Activated B cell treated with CpG ODN at 0.5 μM for 24 hours (primary cell): ENCODE results near the gene IRS2. TPM values are rescaled to one million over a fixed set of nuclear protein-coding genes. Genes with fewer than 3 reads are reported as not detected.

Experiments
- ATAC-seq: fragments of 200-7000 bp; cut with Tn5 transposase; one replicate; pipeline ENCODE4 v1.10.0; 2021; ENCODE audit warnings: low read depth, mild to moderate bottlenecking, moderate library complexity
- CTCF ChIA-PET: fragments of 350-600 bp; sonication (Branson Sonifier 250); formaldehyde crosslinking; loops from one replicate; lab custom pipeline; 2021; ENCODE audit warnings: antibody characterized with exemption; lab: Charles Lee
- POLR2A ChIA-PET: fragments of 350-600 bp; sonication (Branson Sonifier 250); formaldehyde crosslinking; loops from one replicate; lab custom pipeline; 2021; ENCODE audit warnings: antibody characterized with exemption; lab: Charles Lee
- DNase-seq: peaks from one replicate; pipeline ENCODE4 v3.0.0; 2022
- H3K27ac Mint-ChIP-seq: one replicate; pipeline ENCODE4 v1.8.0; 2020; ENCODE audit warnings: mixed read lengths
- H3K27me3 Mint-ChIP-seq: one replicate; pipeline ENCODE4 v1.8.0; 2021; ENCODE audit warnings: mixed read lengths
- H3K36me3 Mint-ChIP-seq: one replicate; pipeline ENCODE4 v1.8.0; 2021; ENCODE audit warnings: low read depth, mixed read lengths
- H3K4me1 Mint-ChIP-seq: one replicate; pipeline ENCODE4 v1.8.0; 2021; ENCODE audit warnings: mixed read lengths
- H3K4me3 Mint-ChIP-seq: one replicate; pipeline ENCODE4 v1.8.0; 2020; ENCODE audit warnings: mild to moderate bottlenecking, mixed read lengths
- H3K9me3 Mint-ChIP-seq: one replicate; pipeline ENCODE4 v1.8.0; 2020; ENCODE audit warnings: mixed read lengths
- intact Hi-C: fragments of 100-400 bp; cut with micrococcal nuclease; formaldehyde crosslinking; loops from one replicate; pipeline ENCODE4 v1.15.1; 2024
- total RNA-seq: library from RNA; stranded (reverse); gene quantifications from 2 replicates; pipeline ENCODE4 v1.2.3, GENCODE V29; 2022
- TF ChIP-seq, protein P1 (sequence below): fragments of 200-600 bp; IDR thresholded peaks from one replicate; pipeline ENCODE4 v1.8.0; 2022; ENCODE audit warnings: antibody characterized with exemption, mild to moderate bottlenecking

The IRS2 gene
- total RNA-seq, 1 donor from 2014 or later = 4.2 TPM

DNA sequence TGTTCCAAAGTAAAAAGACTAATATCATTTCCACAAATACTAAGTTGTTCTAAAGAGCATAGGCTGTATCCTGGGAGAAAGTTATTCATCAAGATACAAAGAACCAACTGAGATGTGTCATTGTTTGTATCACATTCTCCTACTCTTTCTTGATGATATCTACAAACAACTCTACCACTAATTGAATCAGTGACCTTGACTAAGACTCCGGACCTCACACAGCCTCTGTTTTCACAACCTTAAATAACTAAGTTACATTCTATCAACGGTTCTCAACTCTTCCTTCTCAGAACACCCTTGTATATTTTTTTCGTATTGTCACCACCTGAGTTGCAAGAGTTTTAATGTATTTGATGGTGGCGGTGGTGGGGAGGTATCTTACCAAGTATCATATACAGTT, 12.6 kb downstream of the IRS2 start:
- ChIA-PET POLR2A (no interaction called here), CTCF (no interaction called here)
- TF ChIP-seq, protein P1, sequence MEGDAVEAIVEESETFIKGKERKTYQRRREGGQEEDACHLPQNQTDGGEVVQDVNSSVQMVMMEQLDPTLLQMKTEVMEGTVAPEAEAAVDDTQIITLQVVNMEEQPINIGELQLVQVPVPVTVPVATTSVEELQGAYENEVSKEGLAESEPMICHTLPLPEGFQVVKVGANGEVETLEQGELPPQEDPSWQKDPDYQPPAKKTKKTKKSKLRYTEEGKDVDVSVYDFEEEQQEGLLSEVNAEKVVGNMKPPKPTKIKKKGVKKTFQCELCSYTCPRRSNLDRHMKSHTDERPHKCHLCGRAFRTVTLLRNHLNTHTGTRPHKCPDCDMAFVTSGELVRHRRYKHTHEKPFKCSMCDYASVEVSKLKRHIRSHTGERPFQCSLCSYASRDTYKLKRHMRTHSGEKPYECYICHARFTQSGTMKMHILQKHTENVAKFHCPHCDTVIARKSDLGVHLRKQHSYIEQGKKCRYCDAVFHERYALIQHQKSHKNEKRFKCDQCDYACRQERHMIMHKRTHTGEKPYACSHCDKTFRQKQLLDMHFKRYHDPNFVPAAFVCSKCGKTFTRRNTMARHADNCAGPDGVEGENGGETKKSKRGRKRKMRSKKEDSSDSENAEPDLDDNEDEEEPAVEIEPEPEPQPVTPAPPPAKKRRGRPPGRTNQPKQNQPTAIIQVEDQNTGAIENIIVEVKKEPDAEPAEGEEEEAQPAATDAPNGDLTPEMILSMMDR = no peak
- intact Hi-C loops = no loop called here
- Mint-ChIP-seq H3K9me3 (no peaks in the 10 kb centered on the region), H3K4me3 (no peak overlapping the region), H3K27me3 (no peaks in the 10 kb centered on the region), H3K4me1 (peaks cover 14% of the 10 kb centered on the region), H3K36me3 (peaks cover 9% of the 10 kb centered on the region), H3K27ac (no peak overlapping the region)
- ATAC-seq (no peak), DNase-seq (no peak)

DNA sequence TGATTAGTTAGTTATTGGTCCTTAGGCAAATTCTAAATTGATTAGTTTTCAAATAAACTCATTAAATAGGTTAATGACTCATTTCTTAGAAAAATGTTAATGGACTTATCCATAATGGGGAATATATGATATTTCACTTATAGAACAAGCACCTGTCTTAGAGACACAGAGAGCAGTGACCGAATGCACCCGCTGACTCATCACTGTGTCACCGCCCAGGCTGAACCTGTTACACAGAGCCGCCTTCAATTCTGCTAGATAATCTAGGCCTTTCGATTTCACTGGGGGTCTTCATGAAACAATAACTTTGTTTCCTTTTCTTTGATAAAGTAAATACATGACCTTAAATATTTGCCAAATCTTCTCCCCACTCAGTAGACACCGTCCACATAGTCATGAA, 13.1 kb downstream of the IRS2 start:
- Mint-ChIP-seq H3K27ac (no peak overlapping the region), H3K9me3 (no peaks in the 10 kb centered on the region), H3K4me1 (peaks cover 9% of the 10 kb centered on the region), H3K4me3 (no peak overlapping the region), H3K27me3 (no peaks in the 10 kb centered on the region), H3K36me3 (peaks cover 9% of the 10 kb centered on the region)
- TF ChIP-seq, protein P1 = no peak
- ChIA-PET CTCF (no interaction called here), POLR2A (no interaction called here)
- ATAC-seq (no peak), DNase-seq (no peak)
- intact Hi-C loops = no loop called here

DNA sequence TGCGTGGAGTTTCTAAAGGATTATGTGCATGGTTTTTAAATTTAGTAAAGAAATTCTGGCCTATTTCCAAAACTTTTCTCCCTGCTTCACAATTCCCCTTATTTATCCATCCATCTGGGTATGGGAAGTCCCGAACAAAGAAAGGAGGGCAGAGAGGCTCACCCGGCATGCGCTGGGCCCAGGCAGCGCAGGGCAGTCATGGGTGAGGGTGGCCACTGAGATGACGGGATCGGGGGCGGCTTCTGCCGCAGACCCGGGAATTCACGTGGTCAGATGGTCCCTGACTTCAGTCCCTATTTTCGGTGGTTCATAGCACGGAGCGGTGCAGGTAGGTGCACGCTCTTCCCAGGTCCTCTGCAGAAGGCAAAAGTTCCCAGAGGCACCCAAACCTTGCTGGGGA, 14.5 kb downstream of the IRS2 start:
- no peak overlapping the region for H3K4me3 Mint-ChIP-seq
- no peaks in the 10 kb centered on the region for H3K27me3 Mint-ChIP-seq
- DNase-seq = no peak
- H3K4me1 Mint-ChIP-seq = peaks cover 4% of the 10 kb centered on the region
- peaks cover 9% of the 10 kb centered on the region for H3K36me3 Mint-ChIP-seq
- H3K9me3 Mint-ChIP-seq = no peaks in the 10 kb centered on the region
- no peak overlapping the region for H3K27ac Mint-ChIP-seq
- ChIA-PET CTCF (no interaction called here), POLR2A (no interaction called here)
- intact Hi-C loops = no loop called here
- ATAC-seq = no peak
- TF ChIP-seq, protein P1 = no peak

DNA sequence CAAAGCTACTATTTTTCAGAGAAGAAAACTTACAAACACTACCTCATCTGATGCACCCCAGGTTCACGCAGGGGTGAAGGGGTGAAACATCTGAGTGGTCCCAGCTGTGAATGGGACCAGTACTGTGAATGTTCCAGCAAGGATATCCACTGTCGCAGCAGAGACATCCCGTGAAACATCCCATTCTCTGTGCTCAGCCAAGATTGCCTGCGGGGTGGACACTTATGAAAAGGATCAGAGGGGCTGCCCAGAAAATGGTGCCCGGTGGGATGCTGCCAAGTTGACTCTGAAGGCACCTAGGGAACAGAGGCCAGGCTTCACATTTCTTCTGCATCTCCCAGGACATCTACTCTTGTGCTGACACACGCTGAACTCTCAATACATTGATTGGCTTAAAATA, 15.9 kb downstream of the IRS2 start:
- Mint-ChIP-seq H3K27ac (no peak overlapping the region), H3K4me1 (peaks cover 4% of the 10 kb centered on the region), H3K36me3 (peaks cover 9% of the 10 kb centered on the region), H3K27me3 (no peaks in the 10 kb centered on the region), H3K9me3 (no peaks in the 10 kb centered on the region), H3K4me3 (no peak overlapping the region)
- intact Hi-C loops = no loop called here
- DNase-seq (no peak), ATAC-seq (no peak)
- TF ChIP-seq, protein P1 = no peak
- POLR2A ChIA-PET = no interaction called here
- CTCF ChIA-PET = no interaction called here

DNA sequence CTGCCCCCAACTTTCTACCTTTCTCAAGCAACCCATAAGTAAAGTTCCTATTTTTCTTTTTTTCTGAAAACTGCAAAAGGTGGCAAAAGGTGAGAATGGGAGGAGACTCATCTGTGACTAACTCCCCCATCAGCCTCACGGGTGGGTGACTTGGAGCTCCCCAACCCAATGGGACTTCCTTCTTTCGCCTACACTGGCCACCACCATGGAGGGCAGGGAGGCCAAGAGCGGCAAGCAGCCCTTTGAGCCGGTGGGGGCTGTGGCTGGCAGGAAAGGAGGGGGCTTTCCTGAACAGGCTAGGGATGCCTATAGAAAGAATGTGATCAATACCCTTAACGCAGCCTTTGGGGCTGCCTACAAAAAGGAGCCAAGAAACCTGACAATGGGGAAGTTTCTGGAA, 16.5 kb downstream of the IRS2 start:
- Mint-ChIP-seq H3K27me3 (no peaks in the 10 kb centered on the region), H3K36me3 (peaks cover 9% of the 10 kb centered on the region), H3K27ac (no peak overlapping the region), H3K4me1 (peaks cover 4% of the 10 kb centered on the region), H3K4me3 (no peak overlapping the region), H3K9me3 (no peaks in the 10 kb centered on the region)
- no peak for DNase-seq
- ChIA-PET CTCF (no interaction called here), POLR2A (no interaction called here)
- no peak for ATAC-seq
- intact Hi-C loops = no loop called here
- TF ChIP-seq, protein P1 = no peak
